GM10266 (cell line): ENCODE data around the gene MS4A10.

ENCODE experiments used
- DNase-seq: peaks from one replicate; pipeline ENCODE4 v3.0.0; 2012; ENCODE audit errors: extremely low spot score
- CTCF ChIP-seq: IDR thresholded peaks from 2 replicates; pipeline ENCODE4 v1.5.1; 2012; ENCODE audit warnings: mild to moderate bottlenecking, low read depth; ENCODE audit not compliant: control insufficient read depth, insufficient read depth; ENCODE audit errors: missing control alignments

MS4A10 gene

GRCh38 chr11:60844870-60845221 is 59.7 kb downstream of the MS4A10 start:
- DNase-seq: no peak
- TF ChIP-seq CTCF: no peak

- no peak for TF ChIP-seq CTCF
- DNase-seq: no peak
Observed at GRCh38 chr11:60845338-60845737, 60.2 kb downstream of the MS4A10 start.

- DNase-seq: no peak
- TF ChIP-seq CTCF: no peak
Observed at GRCh38 chr11:60847281-60847680, 62.1 kb downstream of the MS4A10 start.

- no peak for DNase-seq
- no peak for TF ChIP-seq CTCF
Observed at GRCh38 chr11:60847896-60848295, 62.8 kb downstream of the MS4A10 start.

- no peak for DNase-seq
- no peak for TF ChIP-seq CTCF
Observed at GRCh38 chr11:60848714-60849151, 63.6 kb downstream of the MS4A10 start.

- no peak for TF ChIP-seq CTCF
- DNase-seq: no peak
Observed at GRCh38 chr11:60849641-60850520, 64.7 kb downstream of the MS4A10 start.
